H1 (cell line): ENCODE data around the gene ASXL2.

Experiments used
- CTCF ChIP-seq, 3 experiments: IDR thresholded peaks; 1 replicate in 2 of 3; 2 replicates in 1 of 3; pipeline versions ENCODE4 v1.5.1 to v1.6.1; 2011; ENCODE audit warnings: low read length in 3 of 3, mild to moderate bottlenecking in 3 of 3, inconsistent platforms in 2 of 3, low read depth in 1 of 3, moderate library complexity in 1 of 3; ENCODE audit not compliant: insufficient read depth in 1 of 3; ENCODE audit errors: control extremely low read depth in 1 of 3
- EP300 ChIP-seq, 2 experiments: IDR thresholded peaks; 1 replicate in 1 of 2; 2 replicates in 1 of 2; pipeline ENCODE4 v1.6.1; 2011 to 2012; ENCODE audit warnings: low read depth in 2 of 2, low read length in 2 of 2, mild to moderate bottlenecking in 2 of 2, borderline replicate concordance in 1 of 2, inconsistent platforms in 1 of 2, moderate library complexity in 1 of 2
- POLR2A ChIP-seq, 2 experiments: IDR thresholded peaks; 1 replicate in 1 of 2; 2 replicates in 1 of 2; pipeline ENCODE4 v1.6.1; 2011; ENCODE audit warnings: low read depth in 2 of 2, low read length in 2 of 2, mild to moderate bottlenecking in 2 of 2; ENCODE audit errors: control extremely low read depth in 1 of 2
- RAD21 ChIP-seq, 2 experiments: IDR thresholded peaks in 1 of 2; conservative IDR thresholded peaks in 1 of 2; 2 replicates each; pipeline ENCODE4 v1.6.1; 2011; ENCODE audit warnings: low read depth in 2 of 2, low read length in 2 of 2, improper control_type of control experiment in 1 of 2, inconsistent platforms in 1 of 2, mild to moderate bottlenecking in 1 of 2, moderate library complexity in 1 of 2
- SP2 ChIP-seq: IDR thresholded peaks from 2 replicates; pipeline ENCODE4 v1.6.1; 2012; ENCODE audit warnings: mild to moderate bottlenecking, low read length, inconsistent platforms
- TF ChIP-seq, protein P1 (sequence below): IDR thresholded peaks from 2 replicates; pipeline ENCODE4 v1.6.1; 2012; ENCODE audit warnings: inconsistent platforms

- TF ChIP-seq RAD21 (IDR thresholded peaks at IDR 0.05 in 1 of 2, conservative IDR thresholded peaks at IDR 0.05 in 1 of 2; ENCODE audit: low read depth in 2 of 2, low read length in 2 of 2) (no peak), POLR2A (IDR thresholded peaks at IDR 0.05; ENCODE audit: control extremely low read depth in 1 of 2, low read depth in 2 of 2, low read length in 2 of 2) (no peak), EP300 (IDR thresholded peaks at IDR 0.05; ENCODE audit: borderline replicate concordance in 1 of 2, low read depth in 2 of 2, low read length in 2 of 2) (no peak), CTCF (IDR thresholded peaks at IDR 0.05; ENCODE audit: control extremely low read depth in 1 of 3, insufficient read depth in 1 of 3, low read depth in 1 of 3, low read length in 3 of 3) (no peak), SP2 (no peak)
- TF ChIP-seq, protein P1, sequence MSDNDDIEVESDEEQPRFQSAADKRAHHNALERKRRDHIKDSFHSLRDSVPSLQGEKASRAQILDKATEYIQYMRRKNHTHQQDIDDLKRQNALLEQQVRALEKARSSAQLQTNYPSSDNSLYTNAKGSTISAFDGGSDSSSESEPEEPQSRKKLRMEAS, result no peak
These were observed 170.2 kb downstream of the ASXL2 start for GRCh38 chr2:25707927-25708590.
